ENCODE measurements around the gene AUTS2.

Gene AUTS2

DNA sequence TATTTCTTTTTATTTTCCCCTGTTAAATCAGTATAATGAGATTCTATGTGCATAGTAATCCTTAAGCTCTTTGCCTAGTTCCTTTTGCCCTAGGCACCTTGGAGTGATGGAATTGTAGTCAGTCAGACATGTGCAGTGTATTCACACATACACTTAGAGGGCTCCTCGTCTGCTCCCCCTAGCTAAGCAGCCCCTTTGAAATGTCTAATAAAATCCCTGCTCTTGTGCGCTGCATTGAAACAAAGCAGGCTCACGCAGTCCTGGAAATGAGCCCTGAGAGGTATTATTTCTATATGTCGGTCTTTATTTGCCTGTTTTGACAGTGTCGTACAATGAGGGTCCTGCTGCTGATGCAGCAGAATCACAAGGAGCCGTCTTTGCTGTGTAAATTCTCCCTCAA, 258.7 kb downstream of the AUTS2 start:
- TF ChIP-seq, protein P1, sequence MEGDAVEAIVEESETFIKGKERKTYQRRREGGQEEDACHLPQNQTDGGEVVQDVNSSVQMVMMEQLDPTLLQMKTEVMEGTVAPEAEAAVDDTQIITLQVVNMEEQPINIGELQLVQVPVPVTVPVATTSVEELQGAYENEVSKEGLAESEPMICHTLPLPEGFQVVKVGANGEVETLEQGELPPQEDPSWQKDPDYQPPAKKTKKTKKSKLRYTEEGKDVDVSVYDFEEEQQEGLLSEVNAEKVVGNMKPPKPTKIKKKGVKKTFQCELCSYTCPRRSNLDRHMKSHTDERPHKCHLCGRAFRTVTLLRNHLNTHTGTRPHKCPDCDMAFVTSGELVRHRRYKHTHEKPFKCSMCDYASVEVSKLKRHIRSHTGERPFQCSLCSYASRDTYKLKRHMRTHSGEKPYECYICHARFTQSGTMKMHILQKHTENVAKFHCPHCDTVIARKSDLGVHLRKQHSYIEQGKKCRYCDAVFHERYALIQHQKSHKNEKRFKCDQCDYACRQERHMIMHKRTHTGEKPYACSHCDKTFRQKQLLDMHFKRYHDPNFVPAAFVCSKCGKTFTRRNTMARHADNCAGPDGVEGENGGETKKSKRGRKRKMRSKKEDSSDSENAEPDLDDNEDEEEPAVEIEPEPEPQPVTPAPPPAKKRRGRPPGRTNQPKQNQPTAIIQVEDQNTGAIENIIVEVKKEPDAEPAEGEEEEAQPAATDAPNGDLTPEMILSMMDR (IDR thresholded peaks at IDR 0.05; ENCODE audit: low read depth, low read length, missing control alignments), result no peak
- H3K4me3 ChIP-seq (ENCODE audit: low read depth, low read length), result no peak overlapping the region
- DNase-seq (ENCODE audit: low read depth), result no peak

DNA sequence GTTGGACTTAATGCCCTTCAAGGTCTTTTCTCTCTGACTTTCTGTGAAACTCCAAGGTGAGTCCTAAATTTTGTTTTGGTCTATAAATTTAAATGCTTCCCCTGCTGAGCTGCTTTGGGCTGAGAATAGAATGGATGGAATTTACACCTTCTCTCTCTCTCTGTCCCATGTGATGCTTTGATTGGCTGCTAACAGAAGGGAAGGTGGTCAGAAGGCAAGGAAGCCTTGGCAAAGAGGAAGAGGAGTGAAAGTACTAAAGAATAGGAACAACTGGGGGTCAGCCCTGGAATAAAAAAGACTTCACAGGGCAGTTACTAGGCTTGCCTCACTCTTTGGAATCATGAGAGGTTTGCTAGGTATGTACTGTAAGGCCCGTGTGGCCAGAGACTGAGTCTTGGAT, 260.2 kb downstream of the AUTS2 start:
- TF ChIP-seq, protein P1 (IDR thresholded peaks at IDR 0.05; ENCODE audit: low read depth, low read length, missing control alignments), result no peak
- no peak overlapping the region for H3K4me3 ChIP-seq (ENCODE audit: low read depth, low read length)
- no peak for DNase-seq (ENCODE audit: low read depth)

DNA sequence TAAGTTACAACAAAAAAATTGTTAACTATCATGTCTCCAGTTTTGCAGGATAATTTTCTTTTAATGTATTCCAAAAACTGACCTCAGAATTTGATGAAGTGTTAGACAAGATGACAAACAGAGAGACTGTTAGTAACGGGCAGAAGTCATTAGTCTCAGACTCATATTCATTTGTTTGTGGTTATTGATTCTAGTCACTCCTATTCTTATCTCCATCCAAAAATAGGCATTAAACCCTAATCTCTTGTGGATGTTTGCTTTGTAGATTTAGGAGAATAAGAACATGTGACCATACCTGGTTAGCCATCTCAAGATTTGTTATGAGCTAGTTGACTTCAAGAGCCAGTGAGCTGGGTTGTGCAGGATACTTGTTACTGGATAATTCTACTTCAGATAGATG, 261.1 kb downstream of the AUTS2 start:
- no peak overlapping the region for H3K4me3 ChIP-seq (ENCODE audit: low read depth, low read length)
- no peak for DNase-seq (ENCODE audit: low read depth)
- TF ChIP-seq, protein P1 (IDR thresholded peaks at IDR 0.05; ENCODE audit: low read depth, low read length, missing control alignments), result no peak

DNA sequence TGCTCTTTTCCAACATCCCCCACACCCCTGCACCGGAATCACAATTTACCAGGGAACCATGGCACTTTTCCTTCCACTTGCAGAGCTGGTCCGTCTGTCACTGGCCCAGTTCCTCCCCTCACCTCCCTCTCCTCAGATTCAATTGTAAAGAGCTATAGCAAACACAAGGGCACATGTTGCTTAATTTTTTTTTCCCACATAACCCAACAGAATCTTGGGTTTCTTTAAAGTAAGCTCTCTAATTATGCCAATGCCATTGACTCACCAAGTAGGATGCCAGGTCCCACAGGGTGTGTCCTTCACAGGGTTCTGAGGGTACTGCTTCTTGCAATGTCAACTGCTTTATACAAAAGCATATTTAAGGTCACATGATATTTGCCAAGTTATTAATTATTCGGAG, 262.2 kb downstream of the AUTS2 start:
- DNase-seq (ENCODE audit: low read depth), result no peak
- no peak overlapping the region for H3K4me3 ChIP-seq (ENCODE audit: low read depth, low read length)
- TF ChIP-seq, protein P1 (IDR thresholded peaks at IDR 0.05; ENCODE audit: low read depth, low read length, missing control alignments), result no peak

DNA sequence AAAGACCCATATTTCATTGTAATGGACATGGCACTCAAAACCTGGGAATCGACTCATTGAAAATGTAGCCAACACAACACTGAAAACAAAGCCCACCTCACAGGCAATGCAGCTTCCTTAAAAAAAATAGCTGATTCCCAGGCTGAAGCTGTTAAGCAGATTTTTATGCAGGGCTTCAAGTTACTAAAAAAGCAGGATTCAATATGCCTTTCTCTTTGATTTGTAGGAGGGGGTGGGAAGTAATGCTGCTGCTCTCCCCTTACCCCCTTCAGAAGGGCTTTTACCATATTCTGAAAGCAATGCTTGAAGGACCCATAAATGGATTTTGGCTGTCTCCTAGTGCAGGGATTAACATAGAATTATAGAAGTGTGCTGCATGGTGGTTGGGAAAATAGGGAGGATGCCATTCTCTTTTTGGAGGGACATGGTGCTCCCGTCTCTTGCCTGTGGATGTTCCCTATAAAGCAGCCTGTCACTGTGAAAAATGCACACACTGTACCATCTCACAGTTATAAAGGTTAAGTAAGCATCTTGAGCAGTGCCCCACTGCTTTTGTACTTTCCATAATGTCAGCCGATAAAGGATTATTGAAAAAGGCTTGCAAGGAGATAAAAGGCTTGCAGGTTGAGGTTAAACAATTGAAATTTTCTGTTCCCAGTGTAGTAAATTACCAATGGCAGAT, 262.8 kb downstream of the AUTS2 start:
- DNase-seq (ENCODE audit: low read depth), result no peak
- TF ChIP-seq, protein P1 (IDR thresholded peaks at IDR 0.05; ENCODE audit: low read depth, low read length, missing control alignments), result no peak
- no peak overlapping the region for H3K4me3 ChIP-seq (ENCODE audit: low read depth, low read length)

DNA sequence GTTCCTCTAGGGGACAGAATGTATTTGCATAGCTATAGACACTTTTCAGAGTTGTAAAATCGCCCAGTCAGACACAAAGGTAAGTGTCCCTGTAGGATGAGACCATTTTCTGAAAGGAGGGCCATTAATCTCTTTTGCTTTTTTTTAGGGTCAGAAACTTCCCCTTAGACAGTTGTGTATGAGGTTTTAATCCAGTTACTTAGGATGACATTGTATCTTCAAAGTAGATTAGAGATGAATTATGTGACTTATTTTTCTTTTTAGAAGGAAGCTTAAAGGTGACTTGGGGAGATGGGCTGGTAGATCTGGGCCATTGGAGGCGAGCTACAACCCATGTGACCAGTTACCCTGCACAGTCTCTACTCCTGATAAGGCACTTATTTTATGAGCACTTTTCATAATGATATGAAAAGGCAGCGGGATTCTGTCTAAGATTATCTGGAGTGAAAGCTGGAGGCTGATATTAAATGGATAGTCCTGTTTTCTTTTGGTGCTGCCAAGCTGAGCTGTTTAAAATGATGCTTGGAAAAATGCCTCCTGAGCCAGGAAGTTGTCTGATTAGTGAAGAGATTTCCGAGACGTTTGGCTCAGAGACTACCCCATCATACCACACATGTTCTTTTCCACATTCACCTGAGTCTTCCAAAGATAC, 264.3 kb downstream of the AUTS2 start:
- TF ChIP-seq, protein P1 (IDR thresholded peaks at IDR 0.05; ENCODE audit: low read depth, low read length, missing control alignments), result no peak
- no peak for DNase-seq (ENCODE audit: low read depth)

DNA sequence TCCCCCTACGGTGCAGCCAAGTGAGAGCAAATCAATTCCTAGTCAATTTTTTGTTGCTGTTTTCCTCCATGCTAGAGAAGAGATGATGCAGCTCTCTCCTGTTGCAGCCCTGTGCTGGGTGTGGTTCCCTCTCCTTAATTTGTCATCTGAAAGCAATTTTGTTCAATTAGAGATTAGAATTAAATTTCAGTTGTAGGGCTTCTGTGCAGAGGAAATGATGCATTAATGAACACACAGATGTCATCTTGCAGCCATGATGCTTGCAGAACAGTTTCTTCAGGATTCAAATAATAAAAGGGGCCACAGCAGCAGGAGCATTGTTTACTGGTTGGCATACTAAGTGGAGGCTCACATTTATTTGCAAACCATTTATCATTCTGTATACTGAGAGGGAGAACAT, 266.0 kb downstream of the AUTS2 start:
- no peak for DNase-seq (ENCODE audit: low read depth)
- TF ChIP-seq, protein P1 (IDR thresholded peaks at IDR 0.05; ENCODE audit: low read depth, low read length, missing control alignments), result no peak
- H3K4me3 ChIP-seq (ENCODE audit: low read depth, low read length), result no peak overlapping the region

More for the DNA sequence above, 264.3 kb downstream of the AUTS2 start:
- H3K4me3 ChIP-seq (ENCODE audit: low read depth, low read length), result no peak overlapping the region

Measured in GM12864 (cell line).